HUES6 (cell line): Measurements from ENCODE around the gene LBHD2.

Experiments
- H3K27ac ChIP-seq: 2 replicates; pipeline ENCODE4 v1.7.0; 2013; ENCODE audit warnings: low read depth, mild to moderate bottlenecking, low read length, inconsistent platforms
- H3K27me3 ChIP-seq: 2 replicates; pipeline ENCODE4 v1.6.1; 2013; ENCODE audit warnings: low read length; ENCODE audit not compliant: control insufficient read depth, insufficient read depth
- H3K36me3 ChIP-seq: 2 replicates; pipeline ENCODE4 v1.6.1; 2013; ENCODE audit warnings: low read length; ENCODE audit not compliant: control insufficient read depth, insufficient read depth
- H3K4me1 ChIP-seq: 2 replicates; pipeline ENCODE4 v1.6.1; 2013; ENCODE audit warnings: low read length; ENCODE audit not compliant: control insufficient read depth, insufficient read depth
- H3K4me3 ChIP-seq: 2 replicates; pipeline ENCODE4 v1.5.1; 2013; ENCODE audit warnings: low read depth, low read length
- H3K9ac ChIP-seq: one replicate; pipeline ENCODE4 v1.6.1; 2013; ENCODE audit warnings: mild to moderate bottlenecking, low read length
- H3K9me3 ChIP-seq: 2 replicates; pipeline ENCODE4 v1.6.1; 2013; ENCODE audit warnings: low read depth, low read length; ENCODE audit not compliant: control insufficient read depth, insufficient read depth

LBHD2 gene

DNA sequence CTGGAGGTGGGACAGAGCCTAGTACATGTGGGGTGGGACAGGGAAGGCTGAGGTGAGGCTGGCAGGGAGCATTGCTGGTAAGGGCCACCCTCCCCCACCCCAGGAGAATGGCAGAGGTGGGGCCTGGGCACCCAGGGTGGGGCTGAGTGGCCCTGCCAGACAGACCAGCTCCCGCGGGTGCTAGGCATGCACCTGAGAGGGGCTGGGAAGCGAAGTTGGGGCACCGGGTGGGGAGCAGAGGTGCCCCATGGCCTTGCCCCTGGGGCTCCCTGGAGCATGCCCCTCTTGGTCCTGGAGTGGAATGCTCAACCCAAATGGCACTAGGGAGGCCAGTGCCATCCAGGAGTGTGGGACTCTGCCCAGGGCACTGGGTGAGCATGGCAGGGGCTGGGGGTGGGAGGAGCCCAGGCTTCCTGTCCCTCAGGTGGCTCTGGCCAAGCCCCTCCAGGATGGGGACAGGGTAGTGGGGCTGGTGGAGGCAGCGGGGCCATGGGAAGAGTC is 40.5 kb downstream of the LBHD2 start:
- H3K4me1 ChIP-seq = peaks cover 41% of the 10 kb centered on the region
- no peak overlapping the region for H3K9ac ChIP-seq
- H3K27me3 ChIP-seq = peaks cover 33% of the 10 kb centered on the region; the same call in 1 of the 2 replicates
- peak overlapping the region; percentile 59; the same call in 1 of the 2 replicates for H3K4me3 ChIP-seq
- H3K36me3 ChIP-seq = no peaks in the 10 kb centered on the region; the same call in 1 of the 2 replicates
- no peaks in the 10 kb centered on the region for H3K9me3 ChIP-seq
- no peak overlapping the region for H3K27ac ChIP-seq

GRCh38 chr14:103125098-103126070 is 41.4 kb downstream of the LBHD2 start:
- Histone ChIP-seq H3K27me3 (peaks cover 33% of the 10 kb centered on the region; the same call in 1 of the 2 replicates), H3K27ac (no peak overlapping the region), H3K9ac (no peak overlapping the region), H3K9me3 (no peaks in the 10 kb centered on the region), H3K36me3 (peaks cover 8% of the 10 kb centered on the region; the same call in 1 of the 2 replicates), H3K4me1 (peaks cover 41% of the 10 kb centered on the region), H3K4me3 (no peak overlapping the region)

- peaks cover 16% of the 10 kb centered on the region; the same call in 1 of the 2 replicates for H3K36me3 ChIP-seq
- no peak overlapping the region for H3K9ac ChIP-seq
- H3K4me1 ChIP-seq = peaks cover 37% of the 10 kb centered on the region
- no peaks in the 10 kb centered on the region for H3K9me3 ChIP-seq
- H3K4me3 ChIP-seq = peak overlapping the region; percentile 46; the same call in 1 of the 2 replicates
- H3K27me3 ChIP-seq = peaks cover 33% of the 10 kb centered on the region; the same call in 1 of the 2 replicates
- H3K27ac ChIP-seq = no peak overlapping the region
Observed at GRCh38 chr14:103126088-103126872, 42.3 kb downstream of the LBHD2 start.

GRCh38 chr14:103126873-103127304 is 42.9 kb downstream of the LBHD2 start:
- peaks cover 33% of the 10 kb centered on the region; the same call in 1 of the 2 replicates for H3K27me3 ChIP-seq
- H3K36me3 ChIP-seq = peaks cover 19% of the 10 kb centered on the region; the same call in 1 of the 2 replicates
- H3K4me1 ChIP-seq = peaks cover 33% of the 10 kb centered on the region
- no peaks in the 10 kb centered on the region for H3K9me3 ChIP-seq
- H3K4me3 ChIP-seq = peak overlapping the region; percentile 46; the same call in 1 of the 2 replicates
- no peak overlapping the region for H3K9ac ChIP-seq
- H3K27ac ChIP-seq = no peak overlapping the region

DNA sequence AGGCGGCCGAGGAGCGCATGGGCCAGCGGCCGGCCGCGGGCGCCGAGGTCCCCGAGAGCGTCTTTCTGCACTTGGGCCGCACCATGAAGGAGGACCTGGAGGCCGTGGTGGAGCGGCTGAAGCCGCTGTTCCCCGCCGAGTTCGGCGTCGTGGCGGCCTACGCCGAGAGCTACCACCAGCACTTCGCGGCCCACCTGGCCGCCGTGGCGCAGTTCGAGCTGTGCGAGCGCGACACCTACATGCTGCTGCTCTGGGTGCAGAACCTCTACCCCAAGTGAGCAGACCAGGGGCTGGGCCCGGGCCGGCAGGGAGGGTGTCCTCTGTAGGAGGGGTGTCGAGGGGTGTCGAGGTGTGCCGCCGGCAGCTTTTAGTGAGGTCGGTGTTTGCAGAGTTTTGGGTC is 43.3 kb downstream of the LBHD2 start:
- no peak overlapping the region for H3K4me3 ChIP-seq
- peaks cover 33% of the 10 kb centered on the region; the same call in 1 of the 2 replicates for H3K27me3 ChIP-seq
- peaks cover 19% of the 10 kb centered on the region; the same call in 1 of the 2 replicates for H3K36me3 ChIP-seq
- no peak overlapping the region for H3K9ac ChIP-seq
- H3K27ac ChIP-seq = no peak overlapping the region
- H3K9me3 ChIP-seq = no peaks in the 10 kb centered on the region
- H3K4me1 ChIP-seq = peaks cover 28% of the 10 kb centered on the region

GRCh38 chr14:103127861-103128598 is 44.0 kb downstream of the LBHD2 start:
- no peak overlapping the region for H3K4me3 ChIP-seq
- peaks cover 33% of the 10 kb centered on the region; the same call in 1 of the 2 replicates for H3K27me3 ChIP-seq
- H3K9me3 ChIP-seq = no peaks in the 10 kb centered on the region
- H3K4me1 ChIP-seq = peaks cover 23% of the 10 kb centered on the region
- H3K9ac ChIP-seq = no peak overlapping the region
- H3K36me3 ChIP-seq = peaks cover 23% of the 10 kb centered on the region
- no peak overlapping the region for H3K27ac ChIP-seq

- H3K27me3 ChIP-seq = peaks cover 33% of the 10 kb centered on the region; the same call in 1 of the 2 replicates
- H3K4me3 ChIP-seq = no peak overlapping the region
- H3K4me1 ChIP-seq = peaks cover 22% of the 10 kb centered on the region
- H3K9me3 ChIP-seq = no peaks in the 10 kb centered on the region
- H3K9ac ChIP-seq = no peak overlapping the region
- peaks cover 31% of the 10 kb centered on the region for H3K36me3 ChIP-seq
- no peak overlapping the region for H3K27ac ChIP-seq
Observed at GRCh38 chr14:103128631-103129300, 44.8 kb downstream of the LBHD2 start.

DNA sequence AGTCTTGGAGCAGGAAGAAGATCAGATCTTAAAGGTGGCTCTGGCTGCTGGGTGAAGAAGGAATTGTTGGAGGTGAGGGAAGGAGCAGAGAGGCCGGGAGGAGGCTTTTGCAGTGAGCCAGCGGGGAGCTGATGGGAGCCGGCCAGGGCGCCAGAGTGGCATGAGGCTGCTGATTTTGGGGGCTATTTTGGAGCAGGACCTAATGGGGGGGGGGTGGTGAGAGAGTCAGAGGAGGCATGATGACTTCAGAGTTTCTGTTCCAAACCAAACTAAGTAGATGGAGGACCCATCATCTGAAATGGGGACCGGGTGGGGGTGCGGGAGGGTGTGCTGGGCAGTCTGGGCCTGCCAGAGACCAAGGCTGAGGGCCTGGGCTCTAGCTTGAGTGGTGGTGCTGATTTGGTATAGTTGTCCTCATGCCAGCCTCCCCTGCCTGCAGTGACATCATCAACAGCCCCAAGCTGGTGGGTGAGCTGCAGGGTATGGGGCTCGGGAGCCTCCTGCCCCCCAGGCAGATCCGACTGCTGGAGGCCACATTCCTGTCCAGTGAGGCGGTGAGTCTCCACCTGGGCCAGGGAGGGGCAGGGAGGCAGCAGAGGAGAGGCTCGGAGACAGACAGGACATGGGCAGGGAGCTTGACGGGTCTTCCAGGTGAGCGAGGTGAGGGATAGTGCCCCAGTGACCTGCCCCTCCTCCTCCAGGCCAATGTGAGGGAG is 45.4 kb downstream of the LBHD2 start:
- Histone ChIP-seq H3K36me3 (peaks cover 37% of the 10 kb centered on the region), H3K27ac (no peak overlapping the region), H3K27me3 (peaks cover 28% of the 10 kb centered on the region; the same call in 1 of the 2 replicates), H3K9me3 (no peaks in the 10 kb centered on the region), H3K4me1 (peaks cover 15% of the 10 kb centered on the region), H3K4me3 (no peak overlapping the region), H3K9ac (no peak overlapping the region)

DNA sequence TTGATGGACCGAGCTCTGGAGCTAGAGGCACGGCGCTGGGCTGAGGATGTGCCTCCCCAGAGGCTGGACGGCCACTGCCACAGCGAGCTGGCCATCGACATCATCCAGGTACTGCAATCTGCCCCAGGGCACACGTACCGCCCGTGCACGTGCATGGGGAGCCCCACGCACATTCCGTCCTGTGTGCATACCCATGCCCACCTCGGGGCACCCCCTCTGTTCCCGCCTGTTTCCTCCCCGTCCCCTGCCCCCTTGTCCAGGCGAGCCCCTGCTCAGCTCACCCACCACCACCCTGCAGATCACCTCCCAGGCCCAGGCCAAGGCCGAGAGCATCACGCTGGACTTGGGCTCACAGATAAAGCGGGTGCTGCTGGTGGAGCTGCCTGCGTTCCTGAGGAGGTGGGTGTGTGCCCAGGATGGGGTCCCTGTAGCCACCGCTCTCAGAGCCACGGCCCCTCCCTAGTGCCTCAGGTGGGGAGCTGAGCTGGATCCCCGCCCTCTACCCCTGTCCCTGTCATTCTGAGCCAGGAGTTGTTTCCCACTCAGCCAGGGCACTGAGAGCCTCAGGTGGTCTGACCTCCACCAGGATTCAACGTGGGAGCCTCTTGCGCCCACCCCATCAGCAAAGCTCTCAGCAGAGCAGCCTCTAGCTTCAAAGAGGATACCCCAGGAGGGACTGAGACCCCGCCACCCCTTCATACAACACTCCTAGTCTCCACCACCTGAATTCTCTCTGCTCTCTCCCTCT is 46.2 kb downstream of the LBHD2 start:
- peaks cover 15% of the 10 kb centered on the region for H3K4me1 ChIP-seq
- no peak overlapping the region for H3K27ac ChIP-seq
- no peak overlapping the region for H3K9ac ChIP-seq
- peaks cover 23% of the 10 kb centered on the region; the same call in 1 of the 2 replicates for H3K27me3 ChIP-seq
- H3K9me3 ChIP-seq = no peaks in the 10 kb centered on the region
- H3K4me3 ChIP-seq = no peak overlapping the region
- H3K36me3 ChIP-seq = peaks cover 44% of the 10 kb centered on the region
